GM23338 (cell line): Measurements from ENCODE around the gene PSMG2. TPM values are rescaled to one million over a fixed set of nuclear protein-coding genes. Genes with fewer than 3 reads are reported as not detected.

Experiments
- ATAC-seq: fragments of 200-7000 bp; cut with Tn5 transposase; 3 replicates; pipeline ENCODE4 v1.9.1; 2020
- DNase-seq: peaks from one replicate; pipeline ENCODE4 v3.0.0-alpha.2; 2015; ENCODE audit warnings: low spot score
- H2AFZ ChIP-seq: fragments of 200-600 bp; sonication (generic); 2 replicates; pipeline ENCODE4 v1.8.0; 2016; ENCODE audit warnings: antibody characterized with exemption, mild to moderate bottlenecking, moderate library complexity
- H3F3A ChIP-seq: fragments of 200-600 bp; sonication (generic); replicated peaks from 2 replicates; pipeline ENCODE4 v1.8.0; 2017; ENCODE audit warnings: antibody characterized with exemption, mixed run types, low read depth
- H3K27ac ChIP-seq: fragments of 200-600 bp; sonication (generic); 2 replicates; pipeline ENCODE4 v1.6.1; 2016; ENCODE audit warnings: low read depth
- H3K27me3 ChIP-seq: fragments of 200-600 bp; sonication (generic); 2 replicates; pipeline ENCODE4 v1.8.0; 2016; ENCODE audit warnings: mild to moderate bottlenecking, mixed run types, moderate library complexity; ENCODE audit not compliant: insufficient read depth
- H3K36me3 ChIP-seq: fragments of 200-600 bp; sonication (generic); 2 replicates; pipeline ENCODE4 v1.8.0; 2016; ENCODE audit warnings: mild to moderate bottlenecking; ENCODE audit not compliant: insufficient read depth
- H3K4me1 ChIP-seq: fragments of 200-600 bp; sonication (generic); 2 replicates; pipeline ENCODE4 v1.8.0; 2016; ENCODE audit warnings: mild to moderate bottlenecking, moderate library complexity; ENCODE audit not compliant: insufficient read depth
- H3K4me2 ChIP-seq: fragments of 200-600 bp; sonication (generic); 2 replicates; pipeline ENCODE4 v1.7.1; 2017; ENCODE audit warnings: mixed run types
- H3K4me3 ChIP-seq: fragments of 200-600 bp; sonication (generic); 2 replicates; pipeline ENCODE4 v1.6.1; 2016; ENCODE audit warnings: mixed run types
- H3K79me2 ChIP-seq: fragments of 200-600 bp; sonication (generic); replicated peaks from 2 replicates; pipeline ENCODE4 v1.8.0; 2017; ENCODE audit warnings: mild to moderate bottlenecking; ENCODE audit not compliant: insufficient read depth
- H3K9me2 ChIP-seq: fragments of 200-600 bp; sonication (generic); 2 replicates; pipeline ENCODE4 v1.8.0; 2017; ENCODE audit not compliant: insufficient read depth
- H4K20me1 ChIP-seq: fragments of 200-600 bp; sonication (generic); replicated peaks from 2 replicates; pipeline ENCODE4 v1.8.0; 2017; ENCODE audit warnings: mild to moderate bottlenecking; ENCODE audit not compliant: insufficient read depth
- H3K27ac Mint-ChIP-seq: 2 replicates; pipeline ENCODE4 v1.8.0; 2020; ENCODE audit warnings: inconsistent platforms, mild to moderate bottlenecking, moderate library complexity, mixed read lengths
- H3K27me3 Mint-ChIP-seq: 3 replicates; pipeline ENCODE4 v1.8.0; 2022; ENCODE audit warnings: low read depth, mild to moderate bottlenecking, moderate library complexity, mixed read lengths, inconsistent platforms; ENCODE audit not compliant: insufficient read depth, poor library complexity
- H3K36me3 Mint-ChIP-seq: 3 replicates; pipeline ENCODE4 v1.8.0; 2021; ENCODE audit warnings: low read depth, mild to moderate bottlenecking, inconsistent platforms, moderate library complexity, mixed read lengths
- H3K4me1 Mint-ChIP-seq: 3 replicates; pipeline ENCODE4 v1.8.0; 2020; ENCODE audit warnings: mild to moderate bottlenecking, inconsistent platforms, mixed read lengths
- H3K4me3 Mint-ChIP-seq: 3 replicates; pipeline ENCODE4 v1.8.0; 2021; ENCODE audit warnings: moderate library complexity, mild to moderate bottlenecking, inconsistent platforms, mixed read lengths
- H3K9me3 Mint-ChIP-seq: 3 replicates; pipeline ENCODE4 v1.8.0; 2020; ENCODE audit warnings: moderate library complexity, mild to moderate bottlenecking, inconsistent platforms, mixed read lengths
- CREB1 ChIP-seq: fragments of 250-450 bp; sonication (Bioruptor Pico); IDR thresholded peaks from 2 replicates; pipeline ENCODE4 v1.5.0; 2020; ENCODE audit warnings: low read depth, mild to moderate bottlenecking, moderate library complexity
- ETS1 ChIP-seq: IDR thresholded peaks from 2 replicates; pipeline ENCODE4 v1.6.1; 2016; ENCODE audit warnings: antibody characterized with exemption
- EZH2 ChIP-seq: fragments of 200-600 bp; sonication (generic); IDR thresholded peaks from one replicate; pipeline ENCODE4 v1.8.0; 2017; ENCODE audit warnings: antibody characterized with exemption, mild to moderate bottlenecking, low read depth; ENCODE audit not compliant: unreplicated experiment
- EZH2phosphoT487 ChIP-seq: fragments of 200-600 bp; sonication (generic); IDR thresholded peaks from one replicate; pipeline ENCODE4 v1.8.1; 2018; ENCODE audit warnings: antibody characterized with exemption; ENCODE audit not compliant: unreplicated experiment
- JUNB ChIP-seq: IDR thresholded peaks from one replicate; pipeline ENCODE4 v1.6.1; 2016; ENCODE audit warnings: antibody characterized with exemption; ENCODE audit not compliant: unreplicated experiment
- NANOG ChIP-seq: IDR thresholded peaks from 2 replicates; pipeline ENCODE4 v1.6.1; 2016; ENCODE audit warnings: antibody characterized with exemption, borderline replicate concordance
- POLR2AphosphoS5 ChIP-seq: IDR thresholded peaks from 2 replicates; pipeline ENCODE4 v1.6.1; 2016; ENCODE audit warnings: antibody characterized with exemption, low read depth
- STAT1 ChIP-seq: IDR thresholded peaks from one replicate; pipeline ENCODE4 v1.6.1; 2016; ENCODE audit warnings: antibody characterized with exemption; ENCODE audit not compliant: unreplicated experiment
- ZNF114 ChIP-seq: fragments of 250-450 bp; sonication (Bioruptor Pico); IDR thresholded peaks from 2 replicates; pipeline ENCODE4 v1.5.0; 2020; ENCODE audit warnings: mild to moderate bottlenecking, moderate library complexity
- ZNF331 ChIP-seq: fragments of 250-450 bp; sonication (Bioruptor Pico); IDR thresholded peaks from 2 replicates; pipeline ENCODE4 v1.5.0; 2020; ENCODE audit warnings: low read depth, mild to moderate bottlenecking, moderate library complexity
- polyA plus RNA-seq: library from polyadenylated mRNA; unstranded; fragments of >200 nt; fragmentation: Nextera tagmentation; extraction: Ambion mirVana; gene quantifications from 2 replicates; pipeline ENCODE4 v1.2.1, GENCODE V29; 2016
- total RNA-seq: library from RNA; depleted of rRNA; stranded (reverse); fragments of >200 nt; shearing (Covaris generic); gene quantifications from 2 replicates; pipeline ENCODE4 v1.2.3, GENCODE V29; 2014
- TF ChIP-seq, protein P1 (sequence below): IDR thresholded peaks from one replicate; pipeline ENCODE4 v1.6.1; 2018; ENCODE audit warnings: antibody characterized with exemption; ENCODE audit not compliant: unreplicated experiment
- TF ChIP-seq, protein P2 (sequence below): fragments of 250-450 bp; sonication (Bioruptor Pico); IDR thresholded peaks from 2 replicates; pipeline ENCODE4 v1.5.0; 2020; ENCODE audit warnings: mild to moderate bottlenecking, moderate library complexity
- TF ChIP-seq, protein P3 (sequence below), 2 experiments: fragments of 200-600 bp in 1 of 2; sonication (generic) in 1 of 2; conservative IDR thresholded peaks; 2 replicates each; pipeline versions ENCODE4 v1.5.1 to v1.6.1; 2016 to 2017; ENCODE audit warnings: antibody characterized with exemption in 2 of 2, low read depth in 2 of 2, mild to moderate bottlenecking in 2 of 2, moderate library complexity in 1 of 2

PSMG2 gene
- total and polyA plus RNA-seq, 2 experiments from 2014 or later, result 87.8 to 151 TPM

DNA sequence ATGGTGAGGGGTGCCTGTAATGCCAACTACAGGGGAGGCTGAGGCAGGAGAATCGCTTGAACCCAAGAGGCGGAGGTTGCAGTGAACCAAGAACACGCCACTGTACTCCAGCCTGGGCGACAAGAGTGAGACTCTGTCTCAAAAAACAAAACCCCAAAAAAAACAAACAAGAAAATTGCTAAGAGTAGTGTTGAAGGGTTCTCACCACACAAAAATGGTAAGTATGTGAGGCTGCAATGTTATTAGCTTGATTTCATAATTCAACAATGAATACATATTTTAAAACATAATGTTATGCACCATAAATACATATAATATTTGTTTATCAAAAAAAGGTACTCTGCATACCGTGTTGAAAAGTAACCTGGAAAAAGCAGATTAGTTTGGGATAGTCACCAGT lies 45.8 kb downstream of the PSMG2 start:
- no peak overlapping the region for H3K4me3 Mint-ChIP-seq
- DNase-seq (no peak), ATAC-seq (no peak)
- Histone ChIP-seq H3K4me3 (no peak overlapping the region), H3K4me1 (no peaks in the 10 kb centered on the region), H3K36me3 (no peaks in the 10 kb centered on the region), H2AFZ (no peak overlapping the region), H4K20me1 (no peaks in the 10 kb centered on the region), H3K4me2 (no peak overlapping the region), H3K79me2 (no peaks in the 10 kb centered on the region), H3K27ac (no peak overlapping the region), H3K27me3 (no peaks in the 10 kb centered on the region), H3F3A (no peaks in the 10 kb centered on the region), H3K9me2 (no peaks in the 10 kb centered on the region)
- H3K36me3 Mint-ChIP-seq, result no peaks in the 10 kb centered on the region
- H3K9me3 Mint-ChIP-seq, result no peaks in the 10 kb centered on the region
- no peak for TF ChIP-seq ETS1
- TF ChIP-seq NANOG, result no peak
- TF ChIP-seq, protein P1, sequence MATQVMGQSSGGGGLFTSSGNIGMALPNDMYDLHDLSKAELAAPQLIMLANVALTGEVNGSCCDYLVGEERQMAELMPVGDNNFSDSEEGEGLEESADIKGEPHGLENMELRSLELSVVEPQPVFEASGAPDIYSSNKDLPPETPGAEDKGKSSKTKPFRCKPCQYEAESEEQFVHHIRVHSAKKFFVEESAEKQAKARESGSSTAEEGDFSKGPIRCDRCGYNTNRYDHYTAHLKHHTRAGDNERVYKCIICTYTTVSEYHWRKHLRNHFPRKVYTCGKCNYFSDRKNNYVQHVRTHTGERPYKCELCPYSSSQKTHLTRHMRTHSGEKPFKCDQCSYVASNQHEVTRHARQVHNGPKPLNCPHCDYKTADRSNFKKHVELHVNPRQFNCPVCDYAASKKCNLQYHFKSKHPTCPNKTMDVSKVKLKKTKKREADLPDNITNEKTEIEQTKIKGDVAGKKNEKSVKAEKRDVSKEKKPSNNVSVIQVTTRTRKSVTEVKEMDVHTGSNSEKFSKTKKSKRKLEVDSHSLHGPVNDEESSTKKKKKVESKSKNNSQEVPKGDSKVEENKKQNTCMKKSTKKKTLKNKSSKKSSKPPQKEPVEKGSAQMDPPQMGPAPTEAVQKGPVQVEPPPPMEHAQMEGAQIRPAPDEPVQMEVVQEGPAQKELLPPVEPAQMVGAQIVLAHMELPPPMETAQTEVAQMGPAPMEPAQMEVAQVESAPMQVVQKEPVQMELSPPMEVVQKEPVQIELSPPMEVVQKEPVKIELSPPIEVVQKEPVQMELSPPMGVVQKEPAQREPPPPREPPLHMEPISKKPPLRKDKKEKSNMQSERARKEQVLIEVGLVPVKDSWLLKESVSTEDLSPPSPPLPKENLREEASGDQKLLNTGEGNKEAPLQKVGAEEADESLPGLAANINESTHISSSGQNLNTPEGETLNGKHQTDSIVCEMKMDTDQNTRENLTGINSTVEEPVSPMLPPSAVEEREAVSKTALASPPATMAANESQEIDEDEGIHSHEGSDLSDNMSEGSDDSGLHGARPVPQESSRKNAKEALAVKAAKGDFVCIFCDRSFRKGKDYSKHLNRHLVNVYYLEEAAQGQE, result no peak
- TF ChIP-seq, protein P2, sequence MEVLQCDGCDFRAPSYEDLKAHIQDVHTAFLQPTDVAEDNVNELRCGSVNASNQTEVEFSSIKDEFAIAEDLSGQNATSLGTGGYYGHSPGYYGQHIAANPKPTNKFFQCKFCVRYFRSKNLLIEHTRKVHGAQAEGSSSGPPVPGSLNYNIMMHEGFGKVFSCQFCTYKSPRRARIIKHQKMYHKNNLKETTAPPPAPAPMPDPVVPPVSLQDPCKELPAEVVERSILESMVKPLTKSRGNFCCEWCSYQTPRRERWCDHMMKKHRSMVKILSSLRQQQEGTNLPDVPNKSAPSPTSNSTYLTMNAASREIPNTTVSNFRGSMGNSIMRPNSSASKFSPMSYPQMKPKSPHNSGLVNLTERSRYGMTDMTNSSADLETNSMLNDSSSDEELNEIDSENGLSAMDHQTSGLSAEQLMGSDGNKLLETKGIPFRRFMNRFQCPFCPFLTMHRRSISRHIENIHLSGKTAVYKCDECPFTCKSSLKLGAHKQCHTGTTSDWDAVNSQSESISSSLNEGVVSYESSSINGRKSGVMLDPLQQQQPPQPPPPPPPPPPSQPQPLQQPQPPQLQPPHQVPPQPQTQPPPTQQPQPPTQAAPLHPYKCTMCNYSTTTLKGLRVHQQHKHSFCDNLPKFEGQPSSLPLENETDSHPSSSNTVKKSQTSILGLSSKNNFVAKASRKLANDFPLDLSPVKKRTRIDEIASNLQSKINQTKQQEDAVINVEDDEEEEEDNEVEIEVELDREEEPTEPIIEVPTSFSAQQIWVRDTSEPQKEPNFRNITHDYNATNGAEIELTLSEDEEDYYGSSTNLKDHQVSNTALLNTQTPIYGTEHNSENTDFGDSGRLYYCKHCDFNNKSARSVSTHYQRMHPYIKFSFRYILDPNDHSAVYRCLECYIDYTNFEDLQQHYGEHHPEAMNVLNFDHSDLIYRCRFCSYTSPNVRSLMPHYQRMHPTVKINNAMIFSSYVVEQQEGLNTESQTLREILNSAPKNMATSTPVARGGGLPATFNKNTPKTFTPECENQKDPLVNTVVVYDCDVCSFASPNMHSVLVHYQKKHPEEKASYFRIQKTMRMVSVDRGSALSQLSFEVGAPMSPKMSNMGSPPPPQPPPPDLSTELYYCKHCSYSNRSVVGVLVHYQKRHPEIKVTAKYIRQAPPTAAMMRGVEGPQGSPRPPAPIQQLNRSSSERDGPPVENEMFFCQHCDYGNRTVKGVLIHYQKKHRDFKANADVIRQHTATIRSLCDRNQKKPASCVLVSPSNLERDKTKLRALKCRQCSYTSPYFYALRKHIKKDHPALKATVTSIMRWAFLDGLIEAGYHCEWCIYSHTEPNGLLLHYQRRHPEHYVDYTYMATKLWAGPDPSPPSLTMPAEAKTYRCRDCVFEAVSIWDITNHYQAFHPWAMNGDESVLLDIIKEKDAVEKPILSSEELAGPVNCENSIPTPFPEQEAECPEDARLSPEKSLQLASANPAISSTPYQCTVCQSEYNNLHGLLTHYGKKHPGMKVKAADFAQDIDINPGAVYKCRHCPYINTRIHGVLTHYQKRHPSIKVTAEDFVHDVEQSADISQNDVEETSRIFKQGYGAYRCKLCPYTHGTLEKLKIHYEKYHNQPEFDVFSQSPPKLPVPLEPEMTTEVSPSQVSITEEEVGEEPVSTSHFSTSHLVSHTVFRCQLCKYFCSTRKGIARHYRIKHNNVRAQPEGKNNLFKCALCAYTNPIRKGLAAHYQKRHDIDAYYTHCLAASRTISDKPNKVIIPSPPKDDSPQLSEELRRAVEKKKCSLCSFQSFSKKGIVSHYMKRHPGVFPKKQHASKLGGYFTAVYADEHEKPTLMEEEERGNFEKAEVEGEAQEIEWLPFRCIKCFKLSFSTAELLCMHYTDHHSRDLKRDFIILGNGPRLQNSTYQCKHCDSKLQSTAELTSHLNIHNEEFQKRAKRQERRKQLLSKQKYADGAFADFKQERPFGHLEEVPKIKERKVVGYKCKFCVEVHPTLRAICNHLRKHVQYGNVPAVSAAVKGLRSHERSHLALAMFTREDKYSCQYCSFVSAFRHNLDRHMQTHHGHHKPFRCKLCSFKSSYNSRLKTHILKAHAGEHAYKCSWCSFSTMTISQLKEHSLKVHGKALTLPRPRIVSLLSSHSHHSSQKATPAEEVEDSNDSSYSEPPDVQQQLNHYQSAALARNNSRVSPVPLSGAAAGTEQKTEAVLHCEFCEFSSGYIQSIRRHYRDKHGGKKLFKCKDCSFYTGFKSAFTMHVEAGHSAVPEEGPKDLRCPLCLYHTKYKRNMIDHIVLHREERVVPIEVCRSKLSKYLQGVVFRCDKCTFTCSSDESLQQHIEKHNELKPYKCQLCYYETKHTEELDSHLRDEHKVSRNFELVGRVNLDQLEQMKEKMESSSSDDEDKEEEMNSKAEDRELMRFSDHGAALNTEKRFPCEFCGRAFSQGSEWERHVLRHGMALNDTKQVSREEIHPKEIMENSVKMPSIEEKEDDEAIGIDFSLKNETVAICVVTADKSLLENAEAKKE (CRISPR knock-in tag), result no peak
- no peak for TF ChIP-seq JUNB
- no peak for TF ChIP-seq STAT1
- TF ChIP-seq POLR2AphosphoS5, result no peak
- no peak for TF ChIP-seq ZNF114 (CRISPR knock-in tag)
- no peak for TF ChIP-seq EZH2phosphoT487
- TF ChIP-seq, protein P3, sequence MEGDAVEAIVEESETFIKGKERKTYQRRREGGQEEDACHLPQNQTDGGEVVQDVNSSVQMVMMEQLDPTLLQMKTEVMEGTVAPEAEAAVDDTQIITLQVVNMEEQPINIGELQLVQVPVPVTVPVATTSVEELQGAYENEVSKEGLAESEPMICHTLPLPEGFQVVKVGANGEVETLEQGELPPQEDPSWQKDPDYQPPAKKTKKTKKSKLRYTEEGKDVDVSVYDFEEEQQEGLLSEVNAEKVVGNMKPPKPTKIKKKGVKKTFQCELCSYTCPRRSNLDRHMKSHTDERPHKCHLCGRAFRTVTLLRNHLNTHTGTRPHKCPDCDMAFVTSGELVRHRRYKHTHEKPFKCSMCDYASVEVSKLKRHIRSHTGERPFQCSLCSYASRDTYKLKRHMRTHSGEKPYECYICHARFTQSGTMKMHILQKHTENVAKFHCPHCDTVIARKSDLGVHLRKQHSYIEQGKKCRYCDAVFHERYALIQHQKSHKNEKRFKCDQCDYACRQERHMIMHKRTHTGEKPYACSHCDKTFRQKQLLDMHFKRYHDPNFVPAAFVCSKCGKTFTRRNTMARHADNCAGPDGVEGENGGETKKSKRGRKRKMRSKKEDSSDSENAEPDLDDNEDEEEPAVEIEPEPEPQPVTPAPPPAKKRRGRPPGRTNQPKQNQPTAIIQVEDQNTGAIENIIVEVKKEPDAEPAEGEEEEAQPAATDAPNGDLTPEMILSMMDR (conservative IDR thresholded peaks at IDR 0.05; ENCODE audit: low read depth in 2 of 2), result no peak
- no peak for TF ChIP-seq EZH2
- no peak for TF ChIP-seq ZNF331 (CRISPR knock-in tag)
- no peak for TF ChIP-seq CREB1 (CRISPR knock-in tag)
- H3K27ac Mint-ChIP-seq, result no peak overlapping the region
- H3K27me3 Mint-ChIP-seq, result no peaks in the 10 kb centered on the region
- no peaks in the 10 kb centered on the region for H3K4me1 Mint-ChIP-seq
